Heart left ventricle (tissue), 13 donors: ENCODE results near the gene FAM3B.
"Not testable (repeated sequence)": the region's sequence is repeated elsewhere in the genome, so short reads cannot be mapped to it uniquely, and the experiment has no call there.

Source experiments
- POLR2A ChIP-seq, 2 donors: fragments of 450-650 bp; IDR thresholded peaks; one replicate each; pipeline ENCODE4 v1.6.1; 2017; ENCODE audit warnings: antibody characterized with exemption in 2 of 2, mild to moderate bottlenecking in 2 of 2, moderate library complexity in 2 of 2
- TF ChIP-seq, protein P1 (sequence below), 12 donors: fragments of 200-600 bp; sonication (generic) in 4 of 12; IDR thresholded peaks; one replicate each; pipeline versions ENCODE4 v1.5.0 to v1.8.0; 2018 to 2022; ENCODE audit warnings: antibody characterized with exemption in 12 of 12, mild to moderate bottlenecking in 5 of 12
- donor health status: ischemic (EF 13 %, LVEDD 7.1; RV severe dilation, severe dysfunction).
- donor health status: DM: no; HTN: yes; CAD: no.
- donor health status: DM: no; HTN: no; CAD: no.
- donor health status: ischemic (EF 25% LVEDD 6.9; RV normal size, moderate dysfunction).
- donor health status: ischemic (EF 25% LVEDD 5.7; RV mildly dilated, moderate dysfunction).
- donor health status: ischemic (EF 35%, LVEDD 5.7; RV mildly dilated, moderate dysfunction).
- donor health status: nonischemic (EF 11% LVEDD 7.7; RV severe dilation, severe dysfunction).
- donor health status: DM: yes; HTN: yes; CAD: no.
- donor health status: PGD.
- donor health status: ischemic (EF 29% LVEDD 5.4; RV normal size, mild dysfunction).
- donor health status: nonischemic (EF 23%, LVEDD 6.1; RV moderate dilation, normal function).

DNA sequence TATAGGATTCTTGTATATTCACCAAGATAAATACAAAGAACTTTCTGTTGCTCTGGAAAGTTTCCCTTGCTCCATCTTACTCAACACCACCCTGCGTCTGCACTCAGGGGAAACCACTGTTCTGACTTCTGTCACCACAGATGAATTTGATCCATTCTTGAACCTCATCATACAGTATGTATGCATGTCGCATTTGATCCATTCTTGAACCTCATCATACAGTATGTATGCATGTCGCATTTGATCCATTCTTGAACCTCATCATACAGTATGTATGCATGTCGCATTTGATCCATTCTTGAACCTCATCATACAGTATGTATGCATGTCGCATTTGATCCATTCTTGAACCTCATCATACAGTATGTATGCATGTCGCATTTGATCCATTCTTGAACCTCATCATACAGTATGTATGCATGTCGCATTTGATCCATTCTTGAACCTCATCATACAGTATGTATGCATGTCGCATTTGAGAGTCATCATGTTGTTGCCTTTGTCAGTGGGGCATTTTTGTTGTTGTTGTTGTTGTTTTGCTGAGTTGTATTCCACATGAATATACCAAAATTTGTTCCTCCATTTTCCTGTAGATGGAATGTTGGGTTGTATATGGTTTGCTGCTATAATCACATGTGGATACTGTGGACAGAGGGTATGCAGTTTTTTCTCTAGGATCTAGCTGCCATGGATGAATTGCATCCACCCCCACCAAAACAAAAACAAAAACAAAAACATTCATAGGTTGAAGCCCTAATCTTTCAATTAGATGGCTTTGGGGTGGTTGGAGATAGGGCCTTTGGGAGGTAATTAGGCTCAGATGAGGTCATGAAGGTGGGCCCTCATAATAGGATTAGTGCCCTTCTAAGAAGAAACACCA is 3.1 kb upstream of the FAM3B start:
- TF ChIP-seq, protein P1, sequence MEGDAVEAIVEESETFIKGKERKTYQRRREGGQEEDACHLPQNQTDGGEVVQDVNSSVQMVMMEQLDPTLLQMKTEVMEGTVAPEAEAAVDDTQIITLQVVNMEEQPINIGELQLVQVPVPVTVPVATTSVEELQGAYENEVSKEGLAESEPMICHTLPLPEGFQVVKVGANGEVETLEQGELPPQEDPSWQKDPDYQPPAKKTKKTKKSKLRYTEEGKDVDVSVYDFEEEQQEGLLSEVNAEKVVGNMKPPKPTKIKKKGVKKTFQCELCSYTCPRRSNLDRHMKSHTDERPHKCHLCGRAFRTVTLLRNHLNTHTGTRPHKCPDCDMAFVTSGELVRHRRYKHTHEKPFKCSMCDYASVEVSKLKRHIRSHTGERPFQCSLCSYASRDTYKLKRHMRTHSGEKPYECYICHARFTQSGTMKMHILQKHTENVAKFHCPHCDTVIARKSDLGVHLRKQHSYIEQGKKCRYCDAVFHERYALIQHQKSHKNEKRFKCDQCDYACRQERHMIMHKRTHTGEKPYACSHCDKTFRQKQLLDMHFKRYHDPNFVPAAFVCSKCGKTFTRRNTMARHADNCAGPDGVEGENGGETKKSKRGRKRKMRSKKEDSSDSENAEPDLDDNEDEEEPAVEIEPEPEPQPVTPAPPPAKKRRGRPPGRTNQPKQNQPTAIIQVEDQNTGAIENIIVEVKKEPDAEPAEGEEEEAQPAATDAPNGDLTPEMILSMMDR (IDR thresholded peaks at IDR 0.05) = not testable (repeated sequence)
- not testable (repeated sequence) for TF ChIP-seq POLR2A (IDR thresholded peaks at IDR 0.05)
